Measurements from ENCODE around the gene CDH15.
A peak's percentile ranks its signal among the peaks of the same experiment; 100 is the strongest.

CDH15 gene

DNA sequence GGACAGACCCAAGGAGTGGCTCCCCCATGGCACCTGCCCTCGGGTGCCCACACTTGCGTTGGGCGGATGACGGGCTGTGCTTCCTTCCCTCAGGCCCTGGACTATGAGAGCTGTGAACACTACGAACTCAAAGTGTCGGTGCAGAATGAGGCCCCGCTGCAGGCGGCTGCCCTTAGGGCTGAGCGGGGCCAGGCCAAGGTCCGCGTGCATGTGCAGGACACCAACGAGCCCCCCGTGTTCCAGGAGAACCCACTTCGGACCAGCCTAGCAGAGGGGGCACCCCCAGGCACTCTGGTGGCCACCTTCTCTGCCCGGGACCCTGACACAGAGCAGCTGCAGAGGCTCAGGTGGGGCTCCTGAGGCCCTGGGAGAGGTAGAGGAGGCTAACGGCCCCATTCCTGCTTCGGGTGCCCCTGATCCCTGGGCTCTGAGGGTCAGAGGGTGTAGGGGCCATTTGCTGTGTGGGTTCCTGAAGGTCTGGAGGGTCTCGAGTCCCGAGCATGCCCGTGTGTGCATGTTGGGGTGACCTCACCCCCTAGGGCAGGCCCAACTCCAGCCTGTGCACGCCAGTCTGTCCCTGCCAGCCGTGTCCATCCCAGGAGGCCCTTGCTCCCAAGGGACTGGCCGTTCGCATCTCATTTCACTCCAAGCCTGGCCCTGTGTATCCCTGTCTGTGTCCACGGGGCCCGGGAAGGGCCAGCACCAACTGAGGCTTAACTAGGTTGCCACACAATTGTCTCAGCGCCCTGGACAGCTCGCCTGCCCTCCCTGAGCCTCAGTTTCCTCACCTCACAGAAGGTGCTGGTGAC, 18.8 kb downstream of the CDH15 start:
- no peak for DNase-seq

DNA sequence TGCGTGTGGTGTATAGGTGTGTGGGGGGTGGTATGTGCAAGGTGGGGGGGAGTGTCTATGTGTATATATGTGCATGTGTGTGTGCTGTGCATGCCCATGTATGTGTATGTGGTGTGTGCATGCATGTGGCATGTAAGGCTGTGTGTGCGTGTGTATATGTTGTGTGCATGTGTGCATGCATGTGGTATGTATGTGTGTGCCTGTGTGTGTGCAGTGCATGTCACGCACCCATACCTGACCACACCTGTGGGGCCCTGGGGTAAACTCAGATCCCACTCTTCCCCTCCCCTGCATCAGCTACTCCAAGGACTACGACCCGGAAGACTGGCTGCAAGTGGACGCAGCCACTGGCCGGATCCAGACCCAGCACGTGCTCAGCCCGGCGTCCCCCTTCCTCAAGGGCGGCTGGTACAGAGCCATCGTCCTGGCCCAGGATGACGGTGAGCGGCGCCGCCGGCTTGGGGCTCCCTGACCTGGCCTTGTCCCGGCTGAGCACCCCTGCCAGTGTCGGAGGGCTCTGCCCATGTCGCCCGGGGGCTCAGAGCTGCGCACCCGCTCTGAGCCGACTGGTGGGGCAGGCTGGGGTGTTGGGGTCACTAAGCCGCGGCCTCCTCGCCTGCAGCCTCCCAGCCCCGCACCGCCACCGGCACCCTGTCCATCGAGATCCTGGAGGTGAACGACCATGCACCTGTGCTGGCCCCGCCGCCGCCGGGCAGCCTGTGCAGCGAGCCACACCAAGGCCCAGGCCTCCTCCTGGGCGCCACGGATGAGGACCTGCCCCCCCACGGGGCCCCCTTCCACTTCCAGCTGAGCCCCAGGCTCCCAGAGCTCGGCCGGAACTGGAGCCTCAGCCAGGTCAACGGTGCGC, 19.7 kb downstream of the CDH15 start:
- DNase-seq: no peak

DNA sequence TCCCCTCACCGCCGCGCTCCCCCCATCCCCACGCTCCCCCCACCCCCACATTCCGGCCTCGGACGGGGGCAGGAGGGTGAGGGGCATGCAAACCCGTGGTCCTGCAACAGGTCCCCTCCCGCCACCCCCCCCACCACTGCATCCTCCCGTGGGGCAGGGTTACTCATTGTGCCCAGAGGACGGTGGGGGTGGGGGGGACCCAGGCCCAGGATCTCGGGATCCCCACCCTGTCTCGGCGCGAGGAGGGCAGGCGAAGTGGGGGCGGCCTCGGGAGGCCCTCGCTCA, 20.3 kb downstream of the CDH15 start:
- DNase-seq: no peak

GRCh38 chr16:89192186-89192955, 20.8 kb downstream of the CDH15 start:
- peak; percentile 90 for DNase-seq

DNA sequence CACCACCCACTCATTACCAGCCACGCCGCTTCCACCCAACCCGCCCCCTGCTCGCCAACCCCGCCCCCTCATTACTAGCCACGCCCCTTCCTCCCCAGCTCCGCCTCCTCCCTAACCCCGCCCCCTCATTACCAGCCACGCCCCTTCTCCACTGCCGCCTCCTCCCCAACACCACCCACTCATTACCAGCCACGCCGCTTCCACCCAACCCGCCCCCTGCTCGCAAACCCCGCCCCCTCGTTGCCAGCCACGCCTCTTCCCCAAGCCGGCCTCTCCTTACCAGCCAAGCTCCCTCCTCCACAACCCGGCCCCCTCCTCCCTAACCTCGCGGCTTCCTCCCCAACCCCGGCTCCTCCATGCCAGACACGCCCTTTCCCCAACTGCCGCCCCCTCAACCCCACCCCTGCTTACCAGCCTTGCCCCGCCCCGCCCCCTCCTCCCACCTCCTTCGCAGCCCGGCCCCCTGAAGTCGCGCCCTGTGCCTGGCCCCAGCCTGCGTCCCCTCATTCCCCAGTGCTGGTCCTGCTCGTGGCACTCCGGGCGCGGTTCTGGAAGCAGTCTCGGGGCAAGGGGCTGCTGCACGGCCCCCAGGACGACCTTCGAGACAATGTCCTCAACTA, 21.5 kb downstream of the CDH15 start:
- peak; percentile 81 for DNase-seq

DNA sequence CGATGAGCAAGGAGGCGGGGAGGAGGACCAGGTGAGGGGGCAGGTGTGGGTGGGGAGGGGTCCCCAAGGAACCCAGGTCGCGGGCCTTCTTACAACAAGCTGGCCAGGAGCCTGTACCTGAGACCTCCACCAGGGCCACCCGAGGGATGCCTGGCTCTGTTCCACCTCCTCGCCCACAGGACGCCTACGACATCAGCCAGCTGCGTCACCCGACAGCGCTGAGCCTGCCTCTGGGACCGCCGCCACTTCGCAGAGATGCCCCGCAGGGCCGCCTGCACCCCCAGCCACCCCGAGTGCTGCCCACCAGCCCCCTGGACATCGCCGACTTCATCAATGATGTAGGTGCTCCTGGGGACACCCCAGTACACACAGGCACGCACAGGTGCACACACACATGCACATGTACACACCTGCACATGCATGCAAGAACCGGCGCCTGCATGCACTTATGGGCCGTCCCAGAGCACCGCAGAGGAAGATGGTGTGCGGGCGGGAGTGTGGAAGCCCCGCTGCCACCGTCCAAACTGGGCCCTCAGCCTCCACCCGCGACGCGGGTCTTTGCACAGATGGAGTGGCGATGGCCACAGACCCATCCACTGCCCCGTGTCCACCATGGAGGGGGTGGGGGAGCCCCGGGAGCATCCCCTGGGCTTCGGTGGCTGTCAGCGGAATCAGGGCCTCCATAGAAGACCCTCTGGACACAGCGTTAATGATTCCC, 22.2 kb downstream of the CDH15 start:
- DNase-seq: no peak

- no peak for DNase-seq
Measured at GRCh38 chr16:89194340-89195311, 23.1 kb downstream of the CDH15 start.

GRCh38 chr16:89195521-89196171, 24.1 kb downstream of the CDH15 start:
- DNase-seq: no peak

DNA sequence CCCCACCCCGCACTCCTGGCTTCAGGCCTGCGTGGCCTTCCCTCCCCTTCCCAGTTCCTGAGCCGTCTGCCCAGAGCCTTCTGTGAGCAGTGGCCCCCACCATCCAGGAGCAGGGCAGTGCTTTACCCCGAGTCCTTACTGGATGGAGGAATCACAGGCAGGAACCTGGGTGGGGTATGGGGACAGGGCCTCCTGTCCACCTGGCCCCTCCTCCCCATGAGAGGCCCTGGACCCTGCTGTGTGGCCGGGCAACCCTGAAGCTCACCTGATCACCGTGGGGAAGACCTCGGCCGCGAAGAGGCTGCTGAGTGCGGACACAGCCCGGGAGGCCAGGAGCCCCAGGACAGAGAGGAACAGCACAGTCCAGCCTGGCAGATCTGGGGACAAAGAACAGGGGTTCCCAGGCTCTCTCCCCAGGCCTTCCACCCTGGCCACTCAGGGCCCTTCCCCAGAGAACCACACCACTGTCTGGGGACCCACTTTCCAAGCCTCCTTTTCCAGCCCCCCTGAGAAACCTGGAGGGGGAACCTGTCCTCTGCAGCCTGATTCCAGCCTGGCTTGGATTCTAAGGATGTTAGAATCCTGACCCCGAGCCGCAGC, 25.6 kb downstream of the CDH15 start:
- DNase-seq: no peak

- DNase-seq: no peak
Measured at GRCh38 chr16:89197633-89198416, 26.3 kb downstream of the CDH15 start.

DNA sequence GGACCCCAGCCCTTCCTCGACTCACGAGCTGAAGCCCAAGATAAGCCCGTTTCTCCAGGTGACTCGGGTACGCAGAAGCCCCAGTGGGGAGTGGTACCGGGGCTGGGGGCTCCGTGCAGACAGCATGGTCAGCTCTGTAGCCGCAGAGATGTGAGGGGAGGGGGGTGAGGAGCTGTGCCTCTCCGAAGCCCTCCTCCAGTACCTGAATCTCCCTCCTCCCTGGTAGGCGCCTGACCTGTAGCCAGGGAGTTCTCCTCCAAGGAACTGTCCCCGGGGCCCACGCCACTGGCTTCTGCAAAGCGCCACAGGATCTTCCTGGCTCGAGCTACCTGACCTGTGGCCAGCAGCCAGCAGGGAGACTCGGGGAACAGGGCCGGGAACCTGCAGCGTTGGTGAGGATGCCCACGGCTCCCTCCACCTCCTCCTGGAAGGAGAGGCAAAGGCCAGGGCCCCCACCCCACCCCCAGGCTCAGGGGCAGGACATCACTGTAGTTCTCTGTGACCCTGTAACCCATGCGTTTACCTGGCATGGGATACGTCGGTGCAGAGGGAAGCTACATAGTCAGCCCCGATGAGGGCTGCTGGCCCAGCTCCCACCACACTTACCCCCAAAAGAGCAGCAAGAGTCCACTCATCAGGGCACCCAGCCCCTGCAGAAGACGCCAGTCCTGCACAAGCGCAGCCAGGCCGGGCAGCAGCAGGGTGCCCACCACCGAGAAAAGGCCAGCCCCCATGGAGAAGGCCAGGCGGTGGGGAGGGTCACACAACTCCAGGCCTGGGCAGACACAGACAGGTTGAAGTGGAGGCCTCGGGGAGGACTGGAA, 27.1 kb downstream of the CDH15 start:
- no peak for DNase-seq

DNA sequence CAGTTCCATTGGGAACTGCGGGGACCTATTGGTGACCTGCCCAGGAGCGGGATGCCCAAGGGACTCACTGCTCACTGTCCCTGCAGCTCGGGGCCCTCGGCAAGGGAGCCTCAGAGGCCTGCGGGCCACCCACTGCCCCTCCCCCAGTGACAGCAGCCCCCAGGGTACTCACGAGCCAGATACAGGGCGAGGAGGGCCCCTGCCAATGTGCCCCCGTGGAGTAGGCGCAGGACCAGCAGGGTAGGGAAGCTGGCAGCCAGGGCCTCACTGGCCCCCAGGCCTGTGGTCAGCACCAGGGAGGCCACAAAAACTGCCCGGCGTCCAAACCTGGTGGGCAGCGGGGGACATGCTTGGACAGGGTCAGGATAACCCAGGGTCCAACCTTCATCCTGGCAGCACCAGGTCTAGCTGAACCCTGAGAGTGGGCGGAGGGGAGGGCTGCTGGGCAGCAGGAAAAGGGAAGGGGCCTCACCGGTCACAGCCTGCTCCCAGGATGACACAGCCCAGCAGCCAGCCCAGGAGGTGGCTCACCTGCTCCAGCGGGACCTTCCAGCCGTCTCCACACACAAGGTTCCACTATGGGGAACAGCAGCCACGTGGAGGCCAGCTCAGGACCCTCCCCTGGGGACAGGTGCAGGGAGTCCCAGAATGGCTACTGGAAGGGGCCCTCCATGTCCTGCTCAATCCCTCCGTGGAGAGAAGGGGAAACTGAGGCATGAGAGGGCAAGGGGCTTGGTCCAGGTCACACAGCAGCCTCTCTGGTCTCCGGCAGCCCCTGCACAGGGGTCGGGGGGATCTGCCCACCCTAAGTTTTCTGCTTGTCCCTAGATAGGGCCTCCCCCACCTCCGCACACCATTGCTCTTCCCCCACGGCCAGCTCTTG, 27.9 kb downstream of the CDH15 start:
- no peak for DNase-seq

DNA sequence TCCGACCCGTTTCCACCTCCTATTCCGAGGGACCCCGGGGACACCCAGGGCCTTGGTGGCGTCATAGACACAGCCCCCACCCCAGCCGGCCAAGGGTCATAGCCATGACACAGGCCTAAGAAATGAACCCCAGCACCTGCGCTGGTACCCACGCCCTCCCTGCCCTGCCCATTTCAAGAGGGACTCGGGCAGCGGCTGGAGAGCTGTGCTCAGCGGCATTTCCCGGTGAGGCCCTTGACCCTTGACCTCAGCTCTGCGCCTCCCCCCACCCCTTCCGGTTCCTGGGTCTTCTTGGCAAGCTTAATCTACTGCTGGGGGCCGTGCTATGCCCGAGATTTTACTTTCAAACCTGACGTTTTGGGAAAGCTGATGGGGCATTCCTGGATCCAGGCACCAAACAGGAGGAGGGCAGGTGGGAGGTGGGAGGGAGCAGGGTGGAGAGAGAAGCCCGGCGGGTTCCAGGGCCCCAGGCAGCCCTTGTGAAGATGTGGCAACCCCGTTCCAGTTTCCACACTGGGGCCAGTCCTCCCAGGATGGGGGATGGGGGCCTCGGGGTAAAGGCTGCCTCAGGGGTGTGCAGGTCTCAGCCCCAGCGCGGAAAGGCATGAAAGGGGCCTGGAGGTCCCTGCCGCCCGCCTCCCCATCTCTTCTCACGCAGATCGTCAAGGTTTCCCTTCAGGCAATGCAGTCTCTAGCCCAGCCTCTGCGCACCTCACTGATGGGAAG, 28.7 kb downstream of the CDH15 start, which contains the start of gene SLC22A31:
Gene SLC22A31, minus strand, starts transcription at position 414 of the 726 bp plus-strand sequence. Its CDS starts 36 bp downstream, at position 378.
- no peak for DNase-seq

DNA sequence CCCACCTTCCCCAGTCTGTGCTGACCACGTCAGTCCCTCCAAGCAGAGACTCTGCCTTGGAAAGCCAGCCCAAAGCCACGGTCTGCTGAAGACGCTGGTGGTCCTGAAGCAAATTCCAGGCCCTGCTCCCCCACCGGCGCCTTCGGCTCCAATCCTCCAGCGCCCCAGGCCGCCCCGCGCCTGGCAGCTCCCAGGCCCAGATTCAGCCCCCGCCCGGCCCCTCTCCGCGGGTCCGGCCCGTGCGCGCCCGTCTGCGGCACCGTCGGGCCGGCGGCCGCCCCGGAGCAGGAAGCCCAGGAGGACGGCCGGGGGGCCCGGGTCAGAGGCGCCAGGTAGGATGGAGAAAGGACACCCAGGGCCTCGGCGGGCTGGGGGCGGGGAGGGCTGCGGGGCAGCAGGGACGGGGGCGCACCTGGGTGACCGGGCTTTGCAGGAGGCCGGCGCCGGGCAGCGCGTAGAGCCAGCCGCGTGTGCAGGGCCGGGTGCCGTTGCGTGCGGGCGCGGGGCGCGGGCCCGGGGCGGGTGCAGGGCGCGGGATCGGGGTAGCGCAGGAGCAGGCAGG, 29.4 kb downstream of the CDH15 start:
- no peak for DNase-seq

DNA sequence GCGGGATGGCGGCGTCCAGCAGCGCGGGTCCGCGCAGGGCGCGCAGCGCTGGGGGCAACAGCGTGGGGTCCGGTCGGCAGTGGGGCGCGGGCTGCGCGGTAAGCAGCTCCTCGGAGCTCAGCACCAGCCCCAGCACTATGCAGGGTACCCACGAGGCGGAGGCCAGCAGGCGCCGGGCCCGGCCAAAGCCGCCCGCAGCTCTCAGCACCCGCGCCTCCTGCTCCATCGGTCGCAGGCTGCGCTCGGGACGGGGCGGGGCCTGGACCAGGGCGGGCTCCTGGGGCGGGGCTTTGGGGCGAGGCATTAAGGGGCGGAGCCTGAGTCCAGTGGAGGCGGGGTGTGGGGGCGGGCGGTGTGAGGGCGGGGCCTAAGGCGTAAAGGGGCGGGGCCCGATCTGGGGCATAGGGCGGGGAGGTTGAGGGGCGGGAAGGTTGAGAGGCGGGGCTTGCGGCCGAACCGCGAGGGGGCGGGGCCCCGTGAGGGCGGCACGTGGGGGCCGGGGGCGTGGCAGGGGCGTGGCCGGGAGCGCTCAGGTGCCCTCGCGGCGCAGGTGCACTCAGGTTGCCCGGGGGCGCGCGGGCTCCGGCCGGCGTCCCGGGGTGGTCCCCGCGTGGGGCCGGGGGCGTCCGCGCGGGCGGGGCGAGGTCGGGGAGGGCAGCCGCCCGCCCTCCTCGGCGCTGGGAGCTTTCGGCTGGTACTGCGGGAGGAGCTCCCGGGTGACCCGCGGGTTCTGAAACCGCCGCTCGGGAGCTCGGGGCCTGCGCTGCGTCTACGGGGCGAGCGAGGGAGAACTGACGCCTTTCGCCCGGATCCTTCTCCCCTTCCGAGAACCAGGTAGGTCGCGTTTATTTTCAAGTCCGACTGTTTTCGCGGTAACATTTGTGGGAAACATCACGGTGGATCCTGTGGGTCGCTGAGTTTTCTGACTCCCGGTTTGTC, 30.2 kb downstream of the CDH15 start:
- DNase-seq: peak; percentile 89

Data from hematopoietic multipotent progenitor cell treated with erythropoietin and hydrocortisone succinate and interleukin-3 and kit ligand, for 4 days (in vitro differentiated cells).